ENCODE results near the gene ACO1.

The ACO1 gene

DNA sequence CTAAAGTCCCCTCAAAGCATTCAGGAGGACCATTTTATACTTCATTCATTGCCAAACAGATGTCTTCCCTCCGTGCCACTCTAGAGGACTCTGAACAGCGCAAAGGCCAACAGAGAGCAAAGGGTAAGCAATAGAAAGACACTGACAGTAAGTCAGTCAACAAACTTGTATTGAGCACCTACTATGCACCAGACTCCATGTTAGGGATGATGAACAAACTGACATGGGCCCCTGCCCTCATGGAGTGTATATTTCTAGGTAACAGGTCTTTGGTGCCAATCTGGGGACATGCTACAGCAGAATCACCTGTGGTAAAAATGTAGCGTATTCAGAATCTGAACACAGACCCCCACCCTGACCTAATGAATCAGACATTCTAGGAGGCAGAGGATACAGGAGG is 3.5 kb upstream of the ACO1 start:
- TF ChIP-seq, protein P1, sequence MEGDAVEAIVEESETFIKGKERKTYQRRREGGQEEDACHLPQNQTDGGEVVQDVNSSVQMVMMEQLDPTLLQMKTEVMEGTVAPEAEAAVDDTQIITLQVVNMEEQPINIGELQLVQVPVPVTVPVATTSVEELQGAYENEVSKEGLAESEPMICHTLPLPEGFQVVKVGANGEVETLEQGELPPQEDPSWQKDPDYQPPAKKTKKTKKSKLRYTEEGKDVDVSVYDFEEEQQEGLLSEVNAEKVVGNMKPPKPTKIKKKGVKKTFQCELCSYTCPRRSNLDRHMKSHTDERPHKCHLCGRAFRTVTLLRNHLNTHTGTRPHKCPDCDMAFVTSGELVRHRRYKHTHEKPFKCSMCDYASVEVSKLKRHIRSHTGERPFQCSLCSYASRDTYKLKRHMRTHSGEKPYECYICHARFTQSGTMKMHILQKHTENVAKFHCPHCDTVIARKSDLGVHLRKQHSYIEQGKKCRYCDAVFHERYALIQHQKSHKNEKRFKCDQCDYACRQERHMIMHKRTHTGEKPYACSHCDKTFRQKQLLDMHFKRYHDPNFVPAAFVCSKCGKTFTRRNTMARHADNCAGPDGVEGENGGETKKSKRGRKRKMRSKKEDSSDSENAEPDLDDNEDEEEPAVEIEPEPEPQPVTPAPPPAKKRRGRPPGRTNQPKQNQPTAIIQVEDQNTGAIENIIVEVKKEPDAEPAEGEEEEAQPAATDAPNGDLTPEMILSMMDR (IDR thresholded peaks at IDR 0.05): no peak
- Histone ChIP-seq H3K9ac (no peak overlapping the region), H3K9me3 (ENCODE audit: control insufficient read depth, low read length) (no peaks in the 10 kb centered on the region), H3K79me2 (no peaks in the 10 kb centered on the region), H3K4me1 (no peaks in the 10 kb centered on the region), H3K27ac (no peak overlapping the region), H3K4me2 (ENCODE audit: low read length) (no peak overlapping the region), H3K27me3 (ENCODE audit: control insufficient read depth, insufficient read depth, low read length) (no peaks in the 10 kb centered on the region), H3K36me3 (ENCODE audit: control insufficient read depth, insufficient read depth, low read length) (no peaks in the 10 kb centered on the region), H3K4me3 (ENCODE audit: low read depth, low read length) (no peak overlapping the region), H2AFZ (no peak overlapping the region)

DNA sequence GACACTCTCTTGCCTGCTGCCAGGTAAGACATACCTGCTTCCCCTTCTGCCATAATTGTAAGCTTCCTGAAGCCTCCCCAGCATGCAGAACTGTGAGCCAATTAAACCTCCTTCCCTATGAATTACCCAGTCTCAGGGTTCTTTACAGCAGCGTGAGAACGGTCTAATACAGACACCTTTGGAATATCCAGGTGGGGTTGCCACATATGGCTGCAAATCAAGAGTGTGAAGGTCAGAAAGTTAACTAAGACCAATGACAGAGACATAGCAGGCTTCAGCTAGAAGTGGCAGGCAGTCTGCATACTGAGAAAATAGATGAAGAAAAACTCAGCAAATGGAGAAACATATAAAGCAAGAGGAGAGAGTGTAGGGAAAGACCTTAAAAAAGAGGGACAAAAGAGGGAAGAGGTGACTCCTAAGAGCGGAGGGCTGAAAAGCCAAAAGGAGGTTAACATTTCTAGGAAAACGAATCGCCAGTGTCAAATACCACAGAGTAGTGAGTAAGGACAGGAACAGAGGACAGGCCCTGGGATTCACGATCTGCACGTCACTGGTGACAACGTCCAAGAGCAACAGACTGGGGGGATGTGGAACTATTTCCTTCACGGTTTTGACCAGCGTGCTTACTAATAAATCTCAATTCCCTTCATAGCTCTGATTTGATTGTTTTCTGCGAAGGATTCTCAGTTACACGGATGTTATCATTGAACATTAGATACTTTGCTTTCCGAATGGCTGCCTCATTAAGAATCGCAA is 1.7 kb upstream of the ACO1 start:
- H3K4me3 ChIP-seq (ENCODE audit: low read depth, low read length): no peak overlapping the region
- no peaks in the 10 kb centered on the region for H3K27me3 ChIP-seq (ENCODE audit: control insufficient read depth, insufficient read depth, low read length)
- H2AFZ ChIP-seq: no peak overlapping the region
- H3K36me3 ChIP-seq (ENCODE audit: control insufficient read depth, insufficient read depth, low read length): no peaks in the 10 kb centered on the region
- H3K9ac ChIP-seq: no peak overlapping the region
- peaks cover 4% of the 10 kb centered on the region for H3K79me2 ChIP-seq
- no peaks in the 10 kb centered on the region for H3K9me3 ChIP-seq (ENCODE audit: control insufficient read depth, low read length)
- no peak overlapping the region for H3K27ac ChIP-seq
- no peak overlapping the region for H3K4me2 ChIP-seq (ENCODE audit: low read length)
- TF ChIP-seq, protein P1 (IDR thresholded peaks at IDR 0.05): no peak
- no peaks in the 10 kb centered on the region for H3K4me1 ChIP-seq

DNA sequence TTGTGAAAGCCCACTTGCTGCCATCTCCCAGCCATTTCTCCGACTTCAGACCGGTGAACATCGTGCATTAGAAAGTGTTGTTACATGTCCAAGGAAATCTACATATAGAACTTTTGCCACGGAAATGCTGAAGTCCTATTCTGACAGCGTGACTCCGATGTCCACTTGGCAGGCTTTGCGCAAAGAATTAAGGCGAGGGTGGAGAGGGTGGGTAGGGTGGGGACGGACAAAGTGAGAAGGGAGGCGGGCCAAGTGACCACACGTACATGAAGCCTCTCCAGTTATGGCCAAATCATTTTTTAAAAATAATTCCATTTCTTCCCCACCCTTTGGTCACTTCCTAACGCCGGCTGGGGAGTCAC is 460 bp upstream of the ACO1 start:
- Histone ChIP-seq H3K79me2 (peaks cover 9% of the 10 kb centered on the region), H3K9me3 (ENCODE audit: control insufficient read depth, low read length) (no peaks in the 10 kb centered on the region), H3K27me3 (ENCODE audit: control insufficient read depth, insufficient read depth, low read length) (no peaks in the 10 kb centered on the region), H3K36me3 (ENCODE audit: control insufficient read depth, insufficient read depth, low read length) (no peaks in the 10 kb centered on the region), H3K4me3 (ENCODE audit: low read depth, low read length) (peak overlapping the region; percentile 83), H3K9ac (no peak overlapping the region), H3K4me2 (ENCODE audit: low read length) (peak overlapping the region; percentile 94), H2AFZ (peak overlapping the region; percentile 80), H3K4me1 (no peaks in the 10 kb centered on the region), H3K27ac (peak overlapping the region; percentile 57)
- TF ChIP-seq, protein P1 (IDR thresholded peaks at IDR 0.05): no peak

DNA sequence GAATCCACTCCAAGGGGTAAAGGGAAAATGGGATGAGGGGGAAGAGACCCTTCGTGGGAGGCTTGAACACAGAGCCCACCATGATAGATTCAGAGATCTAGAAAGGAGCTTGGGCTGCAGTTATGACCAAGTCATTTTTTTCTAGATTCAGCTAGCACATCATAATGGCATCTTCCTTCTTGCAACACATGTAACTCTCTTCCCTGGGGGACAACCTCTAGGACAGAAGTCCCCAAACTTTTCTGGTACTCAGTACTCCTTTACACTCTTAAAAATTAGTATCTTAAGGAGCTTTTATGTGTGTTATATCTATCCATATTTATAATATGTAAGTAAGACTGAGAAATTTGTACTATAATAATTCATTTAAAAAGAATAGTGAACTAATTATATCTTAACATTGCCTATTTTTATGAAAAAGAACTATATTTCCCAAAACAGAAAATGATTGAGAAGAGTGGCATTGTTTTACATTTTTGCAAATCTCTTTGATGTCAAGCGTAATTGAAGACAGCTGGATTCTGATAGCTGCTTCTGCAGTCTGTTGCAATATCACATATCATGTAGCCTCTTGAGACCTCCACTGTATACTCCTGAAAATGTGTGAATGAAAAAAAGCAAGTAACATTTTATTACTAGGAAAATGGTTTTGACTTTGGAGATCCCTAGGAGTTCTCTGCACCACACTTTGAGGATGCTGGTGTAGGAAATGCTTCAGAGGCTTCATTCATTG is 875 bp downstream of the ACO1 start:
- H3K36me3 ChIP-seq (ENCODE audit: control insufficient read depth, insufficient read depth, low read length): no peaks in the 10 kb centered on the region
- H3K4me2 ChIP-seq (ENCODE audit: low read length): peak overlapping the region; percentile 94
- no peaks in the 10 kb centered on the region for H3K27me3 ChIP-seq (ENCODE audit: control insufficient read depth, insufficient read depth, low read length)
- TF ChIP-seq, protein P1 (IDR thresholded peaks at IDR 0.05): no peak
- no peak overlapping the region for H3K9ac ChIP-seq
- H3K4me3 ChIP-seq (ENCODE audit: low read depth, low read length): peak overlapping the region; percentile 83
- peak overlapping the region; percentile 80 for H2AFZ ChIP-seq
- peak overlapping the region; percentile 57 for H3K27ac ChIP-seq
- H3K9me3 ChIP-seq (ENCODE audit: control insufficient read depth, low read length): no peaks in the 10 kb centered on the region
- H3K79me2 ChIP-seq: peaks cover 9% of the 10 kb centered on the region
- H3K4me1 ChIP-seq: no peaks in the 10 kb centered on the region

All from parathyroid adenoma (tissue), 2 donors.